Upper lobe of right lung (tissue), 1 donor: ENCODE results near the gene BFSP1. TPM values are rescaled to one million over a fixed set of nuclear protein-coding genes. Genes with fewer than 3 reads are reported as not detected.
A peak's percentile ranks its signal among the peaks of the same experiment; 100 is the strongest.

Experiments
- ATAC-seq: fragments of 200-7000 bp; cut with Tn5 transposase; one replicate; pipeline ENCODE4 v1.9.1; 2020; ENCODE audit warnings: mild to moderate bottlenecking, moderate library complexity
- DNase-seq: peaks from one replicate; pipeline ENCODE4 v3.0.0-alpha.2; 2020
- H3K27ac ChIP-seq: fragments of 200-600 bp; one replicate; pipeline ENCODE4 v1.8.0; 2022
- H3K27me3 ChIP-seq: fragments of 200-600 bp; one replicate; pipeline ENCODE4 v1.8.0; 2022; ENCODE audit warnings: mild to moderate bottlenecking
- H3K36me3 ChIP-seq: fragments of 200-600 bp; one replicate; pipeline ENCODE4 v1.8.0; 2022
- H3K4me1 ChIP-seq: fragments of 200-600 bp; one replicate; pipeline ENCODE4 v1.8.0; 2022
- H3K4me3 ChIP-seq: fragments of 200-600 bp; one replicate; pipeline ENCODE4 v1.8.0; 2022; ENCODE audit warnings: mild to moderate bottlenecking
- H3K9me3 ChIP-seq: fragments of 200-600 bp; one replicate; pipeline ENCODE4 v1.8.0; 2022
- CTCF ChIP-seq: fragments of 200-600 bp; IDR thresholded peaks from one replicate; pipeline ENCODE4 v1.8.0; 2022; ENCODE audit warnings: antibody characterized with exemption
- intact Hi-C: fragments of 100-400 bp; cut with DNase I; formaldehyde crosslinking; loops from one replicate; pipeline ENCODE4 v1.11.0; 2022
- total RNA-seq: library from RNA; stranded (reverse); fragmentation: NEBNext Ultra II Directional; extraction: Animal tissue kit (Norgen Biotek cat#: 25700); gene quantifications from one replicate; pipeline ENCODE4 v1.2.1, GENCODE V29; 2021
- donor health status: DM: no; HTN: yes; CAD: no; lungs with severe emphysema.

The BFSP1 gene
- total RNA-seq, 1 donor from 2014 or later = 2.7 TPM

- peak; percentile 1 for ATAC-seq
- intact Hi-C loops = no loop called here
- Histone ChIP-seq H3K9me3 (no peaks in the 10 kb centered on the region), H3K4me1 (peaks cover 4% of the 10 kb centered on the region), H3K27ac (peak overlapping the region; percentile 68), H3K27me3 (no peaks in the 10 kb centered on the region), H3K4me3 (peak overlapping the region; percentile 57), H3K36me3 (no peaks in the 10 kb centered on the region)
- TF ChIP-seq CTCF = no peak
- DNase-seq = no peak
These were observed 25.3 kb downstream of the BFSP1 start for GRCh38 chr20:17505636-17506517.

GRCh38 chr20:17504898-17505635 is 26.1 kb downstream of the BFSP1 start:
- ATAC-seq (peak; percentile 90), DNase-seq (peak; percentile 85)
- intact Hi-C loops = no loop called here
- Histone ChIP-seq H3K27ac (peak overlapping the region; percentile 68), H3K9me3 (no peaks in the 10 kb centered on the region), H3K4me1 (peaks cover 4% of the 10 kb centered on the region), H3K36me3 (no peaks in the 10 kb centered on the region), H3K4me3 (peak overlapping the region; percentile 57), H3K27me3 (no peaks in the 10 kb centered on the region)
- TF ChIP-seq CTCF = peak; percentile 76

DNA sequence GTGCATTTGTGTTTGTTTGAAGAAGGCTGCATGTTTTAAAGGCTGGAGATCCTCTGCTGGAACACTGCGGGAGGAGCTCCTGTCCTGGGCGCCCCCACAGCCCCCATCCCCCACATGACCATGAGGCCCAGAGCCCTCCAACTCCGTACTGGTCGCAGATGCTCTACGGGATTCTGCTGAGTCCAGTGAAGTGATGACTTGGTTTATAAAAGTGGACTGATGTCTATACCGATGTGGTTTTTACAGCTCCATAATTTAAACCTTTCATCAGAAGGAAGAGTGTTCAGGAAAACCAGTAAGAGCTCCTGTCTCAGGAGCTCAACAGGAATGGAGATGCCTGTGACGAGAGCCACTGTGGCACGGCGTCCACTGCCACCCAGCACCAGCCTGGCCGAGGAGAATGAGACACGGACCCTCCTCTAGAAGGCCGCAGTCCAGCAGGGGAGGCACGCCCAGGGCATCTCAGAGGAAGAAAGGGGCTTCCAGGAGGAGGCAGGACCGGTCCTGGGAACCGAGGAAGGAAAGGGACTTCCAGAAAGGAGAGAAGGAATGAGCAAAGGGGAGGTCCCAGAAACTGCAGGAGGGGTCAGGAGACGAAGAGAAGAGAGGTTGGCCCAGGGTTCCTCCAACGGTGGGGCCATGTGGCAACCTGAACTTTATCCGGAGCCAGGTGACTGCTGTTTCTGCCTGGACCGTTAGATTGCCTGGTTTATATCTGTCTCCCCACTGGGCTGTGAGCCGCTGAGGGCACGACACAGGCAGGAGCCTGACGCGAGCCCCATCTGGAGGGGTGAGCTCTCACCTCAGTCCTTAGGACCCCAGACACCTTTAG is 26.9 kb downstream of the BFSP1 start:
- Histone ChIP-seq H3K9me3 (no peaks in the 10 kb centered on the region), H3K27me3 (no peaks in the 10 kb centered on the region), H3K4me3 (peak overlapping the region; percentile 57), H3K27ac (peak overlapping the region; percentile 68), H3K4me1 (peaks cover 4% of the 10 kb centered on the region), H3K36me3 (no peaks in the 10 kb centered on the region)
- no peak for TF ChIP-seq CTCF
- ATAC-seq = peak; percentile 4
- intact Hi-C loops = no loop called here
- DNase-seq = no peak

GRCh38 chr20:17503301-17504065 is 27.7 kb downstream of the BFSP1 start:
- H3K36me3 ChIP-seq = no peaks in the 10 kb centered on the region
- peaks cover 4% of the 10 kb centered on the region for H3K4me1 ChIP-seq
- intact Hi-C loops = no loop called here
- ATAC-seq (no peak), DNase-seq (no peak)
- no peak for TF ChIP-seq CTCF
- H3K4me3 ChIP-seq = no peak overlapping the region
- no peaks in the 10 kb centered on the region for H3K9me3 ChIP-seq
- no peak overlapping the region for H3K27ac ChIP-seq
- no peaks in the 10 kb centered on the region for H3K27me3 ChIP-seq

- Histone ChIP-seq H3K4me1 (peaks cover 4% of the 10 kb centered on the region), H3K27me3 (no peaks in the 10 kb centered on the region), H3K36me3 (no peaks in the 10 kb centered on the region), H3K4me3 (no peak overlapping the region), H3K27ac (no peak overlapping the region), H3K9me3 (no peaks in the 10 kb centered on the region)
- no peak for ATAC-seq
- intact Hi-C loops = no loop called here
- no peak for TF ChIP-seq CTCF
- no peak for DNase-seq
These were observed 29.1 kb downstream of the BFSP1 start for GRCh38 chr20:17502105-17502504.
